GM23338 (cell line): ENCODE data around the gene CLEC3B. TPM values are rescaled to one million over a fixed set of nuclear protein-coding genes. Genes with fewer than 3 reads are reported as not detected.

Experiments
- CREB1 ChIP-seq: fragments of 250-450 bp; sonication (Bioruptor Pico); IDR thresholded peaks from 2 replicates; pipeline ENCODE4 v1.5.0; 2020; ENCODE audit warnings: low read depth, mild to moderate bottlenecking, moderate library complexity
- NANOG ChIP-seq: IDR thresholded peaks from 2 replicates; pipeline ENCODE4 v1.6.1; 2016; ENCODE audit warnings: antibody characterized with exemption, borderline replicate concordance
- ZNF114 ChIP-seq: fragments of 250-450 bp; sonication (Bioruptor Pico); IDR thresholded peaks from 2 replicates; pipeline ENCODE4 v1.5.0; 2020; ENCODE audit warnings: mild to moderate bottlenecking, moderate library complexity
- ZNF331 ChIP-seq: fragments of 250-450 bp; sonication (Bioruptor Pico); IDR thresholded peaks from 2 replicates; pipeline ENCODE4 v1.5.0; 2020; ENCODE audit warnings: low read depth, mild to moderate bottlenecking, moderate library complexity
- polyA plus RNA-seq: library from polyadenylated mRNA; unstranded; fragments of >200 nt; fragmentation: Nextera tagmentation; extraction: Ambion mirVana; gene quantifications from 2 replicates; pipeline ENCODE4 v1.2.1, GENCODE V29; 2016
- total RNA-seq: library from RNA; depleted of rRNA; stranded (reverse); fragments of >200 nt; shearing (Covaris generic); gene quantifications from 2 replicates; pipeline ENCODE4 v1.2.3, GENCODE V29; 2014
- TF ChIP-seq, protein P1 (sequence below): fragments of 250-450 bp; sonication (Bioruptor Pico); IDR thresholded peaks from 2 replicates; pipeline ENCODE4 v1.5.0; 2020; ENCODE audit warnings: mild to moderate bottlenecking, moderate library complexity
- TF ChIP-seq, protein P2 (sequence below): IDR thresholded peaks from one replicate; pipeline ENCODE4 v1.6.1; 2018; ENCODE audit warnings: antibody characterized with exemption; ENCODE audit not compliant: unreplicated experiment
- TF ChIP-seq, protein P3 (sequence below): IDR thresholded peaks from 2 replicates; pipeline ENCODE4 v1.6.1; 2016; ENCODE audit warnings: antibody characterized with exemption

The CLEC3B gene
- total and polyA plus RNA-seq, 2 experiments from 2014 or later: not detected

DNA sequence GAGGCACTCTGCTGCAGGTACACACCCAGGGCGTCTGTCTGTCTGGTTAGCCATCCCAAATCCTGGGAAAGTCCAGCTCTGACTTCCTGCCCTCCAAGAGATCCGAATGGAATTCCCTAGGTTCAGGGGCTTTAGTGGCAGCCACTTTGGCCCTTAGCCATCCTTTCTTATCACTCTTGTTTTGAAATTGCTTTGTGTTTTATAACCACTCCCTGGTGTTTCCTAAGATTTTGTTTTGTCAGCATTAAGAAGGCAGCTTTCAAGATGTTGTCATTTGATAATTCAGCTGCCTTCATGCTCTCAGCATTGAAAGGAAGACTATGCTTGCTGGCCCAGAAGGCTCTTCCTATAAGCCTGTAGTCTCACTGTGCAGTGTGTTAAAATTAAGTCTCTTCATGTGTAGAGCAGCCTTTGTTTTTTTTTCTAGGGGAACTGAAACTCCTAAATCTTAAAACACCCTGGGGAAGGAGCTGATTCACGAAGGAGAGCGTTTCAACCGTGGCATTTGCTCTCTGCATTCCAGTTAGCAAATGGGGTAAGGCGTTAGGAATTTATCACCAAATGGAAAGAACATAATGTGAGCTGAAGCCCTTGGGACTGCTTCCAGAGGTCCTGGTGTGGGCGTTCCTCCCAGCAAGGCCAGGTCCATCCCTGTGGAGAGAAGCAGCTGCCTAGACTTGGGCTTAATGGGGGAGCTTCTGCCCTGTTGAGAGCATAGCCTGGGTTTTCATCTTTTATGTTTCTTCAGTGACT, 14.2 kb upstream of the CLEC3B start (continued):
- TF ChIP-seq, protein P1, sequence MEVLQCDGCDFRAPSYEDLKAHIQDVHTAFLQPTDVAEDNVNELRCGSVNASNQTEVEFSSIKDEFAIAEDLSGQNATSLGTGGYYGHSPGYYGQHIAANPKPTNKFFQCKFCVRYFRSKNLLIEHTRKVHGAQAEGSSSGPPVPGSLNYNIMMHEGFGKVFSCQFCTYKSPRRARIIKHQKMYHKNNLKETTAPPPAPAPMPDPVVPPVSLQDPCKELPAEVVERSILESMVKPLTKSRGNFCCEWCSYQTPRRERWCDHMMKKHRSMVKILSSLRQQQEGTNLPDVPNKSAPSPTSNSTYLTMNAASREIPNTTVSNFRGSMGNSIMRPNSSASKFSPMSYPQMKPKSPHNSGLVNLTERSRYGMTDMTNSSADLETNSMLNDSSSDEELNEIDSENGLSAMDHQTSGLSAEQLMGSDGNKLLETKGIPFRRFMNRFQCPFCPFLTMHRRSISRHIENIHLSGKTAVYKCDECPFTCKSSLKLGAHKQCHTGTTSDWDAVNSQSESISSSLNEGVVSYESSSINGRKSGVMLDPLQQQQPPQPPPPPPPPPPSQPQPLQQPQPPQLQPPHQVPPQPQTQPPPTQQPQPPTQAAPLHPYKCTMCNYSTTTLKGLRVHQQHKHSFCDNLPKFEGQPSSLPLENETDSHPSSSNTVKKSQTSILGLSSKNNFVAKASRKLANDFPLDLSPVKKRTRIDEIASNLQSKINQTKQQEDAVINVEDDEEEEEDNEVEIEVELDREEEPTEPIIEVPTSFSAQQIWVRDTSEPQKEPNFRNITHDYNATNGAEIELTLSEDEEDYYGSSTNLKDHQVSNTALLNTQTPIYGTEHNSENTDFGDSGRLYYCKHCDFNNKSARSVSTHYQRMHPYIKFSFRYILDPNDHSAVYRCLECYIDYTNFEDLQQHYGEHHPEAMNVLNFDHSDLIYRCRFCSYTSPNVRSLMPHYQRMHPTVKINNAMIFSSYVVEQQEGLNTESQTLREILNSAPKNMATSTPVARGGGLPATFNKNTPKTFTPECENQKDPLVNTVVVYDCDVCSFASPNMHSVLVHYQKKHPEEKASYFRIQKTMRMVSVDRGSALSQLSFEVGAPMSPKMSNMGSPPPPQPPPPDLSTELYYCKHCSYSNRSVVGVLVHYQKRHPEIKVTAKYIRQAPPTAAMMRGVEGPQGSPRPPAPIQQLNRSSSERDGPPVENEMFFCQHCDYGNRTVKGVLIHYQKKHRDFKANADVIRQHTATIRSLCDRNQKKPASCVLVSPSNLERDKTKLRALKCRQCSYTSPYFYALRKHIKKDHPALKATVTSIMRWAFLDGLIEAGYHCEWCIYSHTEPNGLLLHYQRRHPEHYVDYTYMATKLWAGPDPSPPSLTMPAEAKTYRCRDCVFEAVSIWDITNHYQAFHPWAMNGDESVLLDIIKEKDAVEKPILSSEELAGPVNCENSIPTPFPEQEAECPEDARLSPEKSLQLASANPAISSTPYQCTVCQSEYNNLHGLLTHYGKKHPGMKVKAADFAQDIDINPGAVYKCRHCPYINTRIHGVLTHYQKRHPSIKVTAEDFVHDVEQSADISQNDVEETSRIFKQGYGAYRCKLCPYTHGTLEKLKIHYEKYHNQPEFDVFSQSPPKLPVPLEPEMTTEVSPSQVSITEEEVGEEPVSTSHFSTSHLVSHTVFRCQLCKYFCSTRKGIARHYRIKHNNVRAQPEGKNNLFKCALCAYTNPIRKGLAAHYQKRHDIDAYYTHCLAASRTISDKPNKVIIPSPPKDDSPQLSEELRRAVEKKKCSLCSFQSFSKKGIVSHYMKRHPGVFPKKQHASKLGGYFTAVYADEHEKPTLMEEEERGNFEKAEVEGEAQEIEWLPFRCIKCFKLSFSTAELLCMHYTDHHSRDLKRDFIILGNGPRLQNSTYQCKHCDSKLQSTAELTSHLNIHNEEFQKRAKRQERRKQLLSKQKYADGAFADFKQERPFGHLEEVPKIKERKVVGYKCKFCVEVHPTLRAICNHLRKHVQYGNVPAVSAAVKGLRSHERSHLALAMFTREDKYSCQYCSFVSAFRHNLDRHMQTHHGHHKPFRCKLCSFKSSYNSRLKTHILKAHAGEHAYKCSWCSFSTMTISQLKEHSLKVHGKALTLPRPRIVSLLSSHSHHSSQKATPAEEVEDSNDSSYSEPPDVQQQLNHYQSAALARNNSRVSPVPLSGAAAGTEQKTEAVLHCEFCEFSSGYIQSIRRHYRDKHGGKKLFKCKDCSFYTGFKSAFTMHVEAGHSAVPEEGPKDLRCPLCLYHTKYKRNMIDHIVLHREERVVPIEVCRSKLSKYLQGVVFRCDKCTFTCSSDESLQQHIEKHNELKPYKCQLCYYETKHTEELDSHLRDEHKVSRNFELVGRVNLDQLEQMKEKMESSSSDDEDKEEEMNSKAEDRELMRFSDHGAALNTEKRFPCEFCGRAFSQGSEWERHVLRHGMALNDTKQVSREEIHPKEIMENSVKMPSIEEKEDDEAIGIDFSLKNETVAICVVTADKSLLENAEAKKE (CRISPR knock-in tag): no peak
- TF ChIP-seq CREB1 (CRISPR knock-in tag) (no peak), ZNF114 (CRISPR knock-in tag) (no peak), ZNF331 (CRISPR knock-in tag) (no peak), NANOG (no peak)
- TF ChIP-seq, protein P2, sequence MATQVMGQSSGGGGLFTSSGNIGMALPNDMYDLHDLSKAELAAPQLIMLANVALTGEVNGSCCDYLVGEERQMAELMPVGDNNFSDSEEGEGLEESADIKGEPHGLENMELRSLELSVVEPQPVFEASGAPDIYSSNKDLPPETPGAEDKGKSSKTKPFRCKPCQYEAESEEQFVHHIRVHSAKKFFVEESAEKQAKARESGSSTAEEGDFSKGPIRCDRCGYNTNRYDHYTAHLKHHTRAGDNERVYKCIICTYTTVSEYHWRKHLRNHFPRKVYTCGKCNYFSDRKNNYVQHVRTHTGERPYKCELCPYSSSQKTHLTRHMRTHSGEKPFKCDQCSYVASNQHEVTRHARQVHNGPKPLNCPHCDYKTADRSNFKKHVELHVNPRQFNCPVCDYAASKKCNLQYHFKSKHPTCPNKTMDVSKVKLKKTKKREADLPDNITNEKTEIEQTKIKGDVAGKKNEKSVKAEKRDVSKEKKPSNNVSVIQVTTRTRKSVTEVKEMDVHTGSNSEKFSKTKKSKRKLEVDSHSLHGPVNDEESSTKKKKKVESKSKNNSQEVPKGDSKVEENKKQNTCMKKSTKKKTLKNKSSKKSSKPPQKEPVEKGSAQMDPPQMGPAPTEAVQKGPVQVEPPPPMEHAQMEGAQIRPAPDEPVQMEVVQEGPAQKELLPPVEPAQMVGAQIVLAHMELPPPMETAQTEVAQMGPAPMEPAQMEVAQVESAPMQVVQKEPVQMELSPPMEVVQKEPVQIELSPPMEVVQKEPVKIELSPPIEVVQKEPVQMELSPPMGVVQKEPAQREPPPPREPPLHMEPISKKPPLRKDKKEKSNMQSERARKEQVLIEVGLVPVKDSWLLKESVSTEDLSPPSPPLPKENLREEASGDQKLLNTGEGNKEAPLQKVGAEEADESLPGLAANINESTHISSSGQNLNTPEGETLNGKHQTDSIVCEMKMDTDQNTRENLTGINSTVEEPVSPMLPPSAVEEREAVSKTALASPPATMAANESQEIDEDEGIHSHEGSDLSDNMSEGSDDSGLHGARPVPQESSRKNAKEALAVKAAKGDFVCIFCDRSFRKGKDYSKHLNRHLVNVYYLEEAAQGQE: no peak
- TF ChIP-seq, protein P3, sequence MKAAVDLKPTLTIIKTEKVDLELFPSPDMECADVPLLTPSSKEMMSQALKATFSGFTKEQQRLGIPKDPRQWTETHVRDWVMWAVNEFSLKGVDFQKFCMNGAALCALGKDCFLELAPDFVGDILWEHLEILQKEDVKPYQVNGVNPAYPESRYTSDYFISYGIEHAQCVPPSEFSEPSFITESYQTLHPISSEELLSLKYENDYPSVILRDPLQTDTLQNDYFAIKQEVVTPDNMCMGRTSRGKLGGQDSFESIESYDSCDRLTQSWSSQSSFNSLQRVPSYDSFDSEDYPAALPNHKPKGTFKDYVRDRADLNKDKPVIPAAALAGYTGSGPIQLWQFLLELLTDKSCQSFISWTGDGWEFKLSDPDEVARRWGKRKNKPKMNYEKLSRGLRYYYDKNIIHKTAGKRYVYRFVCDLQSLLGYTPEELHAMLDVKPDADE: no peak
